Omental fat pad (tissue), 4 donors: Measurements from ENCODE around the gene MAST4. TPM values are rescaled to one million over a fixed set of nuclear protein-coding genes. Genes with fewer than 3 reads are reported as not detected.

ENCODE experiments used
- ATAC-seq: fragments of 150-250 bp; one replicate; pipeline ENCODE4 v1.9.1; 2016; ENCODE audit warnings: mild to moderate bottlenecking, moderate library complexity; ENCODE audit not compliant: low FRiP score
- DNase-seq: peaks from one replicate; pipeline ENCODE4 v3.0.0-alpha.2; 2019; ENCODE audit warnings: low spot score
- CTCF ChIP-seq, 3 donors: fragments of 450-650 bp; IDR thresholded peaks; one replicate each; pipeline ENCODE4 v1.5.1; 2016 to 2017; ENCODE audit warnings: antibody characterized with exemption in 3 of 3, mild to moderate bottlenecking in 3 of 3, moderate library complexity in 2 of 3
- total RNA-seq, 4 donors: library from RNA; depleted of rRNA; stranded (reverse); fragments of >200 nt; gene quantifications; one replicate each; pipeline ENCODE4 v1.1.0, GENCODE V29; 2016

MAST4 gene
- total RNA-seq, 4 donors from 2014 or later = 52.2 to 76.8 (median 57.3) TPM

- ATAC-seq = peak; percentile 52
These were observed 435.5 kb downstream of the MAST4 start for GRCh38 chr5:67031692-67032091.

GRCh38 chr5:67032921-67033664 lies 436.9 kb downstream of the MAST4 start:
- TF ChIP-seq CTCF (IDR thresholded peaks at IDR 0.05) = no peak
- ATAC-seq = no peak
- DNase-seq = no peak

More at GRCh38 chr5:67031692-67032091, 435.5 kb downstream of the MAST4 start:
- no peak for DNase-seq
- no peak for TF ChIP-seq CTCF (IDR thresholded peaks at IDR 0.05)

GRCh38 chr5:67033880-67034651 lies 437.9 kb downstream of the MAST4 start:
- ATAC-seq = no peak
- TF ChIP-seq CTCF (IDR thresholded peaks at IDR 0.05) = no peak
- no peak for DNase-seq

GRCh38 chr5:67035098-67035740 lies 439.0 kb downstream of the MAST4 start:
- no peak for ATAC-seq
- DNase-seq = no peak
- no peak for TF ChIP-seq CTCF (IDR thresholded peaks at IDR 0.05)

GRCh38 chr5:67037171-67037570 lies 441.0 kb downstream of the MAST4 start:
- DNase-seq (no peak), ATAC-seq (no peak)
- TF ChIP-seq CTCF (IDR thresholded peaks at IDR 0.05) = no peak

GRCh38 chr5:67038817-67039603 lies 442.8 kb downstream of the MAST4 start:
- ATAC-seq (no peak), DNase-seq (no peak)

More at GRCh38 chr5:67038817-67039603, 442.8 kb downstream of the MAST4 start:
- TF ChIP-seq CTCF (IDR thresholded peaks at IDR 0.05) = no peak
